GM21423 (cell line): ENCODE measurements around the gene AGO4.
"Not testable (repeated sequence)": the region's sequence is repeated elsewhere in the genome, so short reads cannot be mapped to it uniquely, and the experiment has no call there.

Source experiments
- ATAC-seq: cut with Tn5 transposase; IDR thresholded peaks from one replicate; pipeline ENCODE4 v1.9.1; 2021; ENCODE audit warnings: mild to moderate bottlenecking, moderate library complexity; ENCODE audit not compliant: unreplicated experiment

Gene AGO4

DNA sequence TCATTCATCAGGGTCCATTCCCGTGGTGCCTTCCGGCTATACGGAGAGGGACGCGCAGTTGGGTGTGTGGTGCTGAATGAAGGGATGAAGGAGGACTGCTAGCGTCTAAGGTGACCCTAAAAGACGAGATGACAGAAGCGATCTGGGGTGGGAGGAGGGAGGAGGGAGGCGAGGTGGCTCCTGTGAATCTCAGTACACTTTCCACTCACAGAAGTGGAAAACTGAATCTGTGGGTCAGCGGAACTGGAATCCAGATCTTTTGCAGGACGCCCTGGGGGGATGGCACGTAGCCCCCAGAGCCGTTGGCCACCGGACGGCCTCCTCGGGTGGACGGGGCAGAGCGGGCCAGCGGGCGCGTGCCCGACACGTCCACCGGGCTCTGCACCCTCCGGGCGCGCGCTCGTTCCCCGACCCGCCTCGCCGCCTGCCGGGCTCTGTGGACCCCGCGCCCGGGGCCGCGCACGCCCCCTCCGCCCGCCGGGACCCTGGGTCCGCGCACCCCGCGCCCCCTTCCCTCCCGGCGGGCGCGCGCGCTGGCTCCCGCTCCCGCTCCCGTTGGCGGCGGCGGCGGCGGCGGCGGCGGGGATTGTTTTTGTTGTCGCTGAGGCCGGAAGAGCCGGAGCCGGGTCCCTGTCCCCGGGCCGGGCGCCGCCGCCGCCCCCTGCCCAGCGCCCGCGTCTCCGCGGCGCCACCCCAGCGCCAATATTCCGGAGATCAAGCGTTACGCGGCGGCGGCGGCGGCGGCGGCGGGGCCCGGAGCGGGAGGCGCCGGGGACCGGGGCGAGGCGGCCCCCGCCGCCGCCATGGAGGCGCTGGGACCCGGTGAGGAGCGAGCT, at the start of gene AGO4:
Gene AGO4, plus strand, starts transcription at position 403 of the 836 bp plus-strand sequence. Its CDS starts 401 bp downstream, at position 804.
- no peak for ATAC-seq

DNA sequence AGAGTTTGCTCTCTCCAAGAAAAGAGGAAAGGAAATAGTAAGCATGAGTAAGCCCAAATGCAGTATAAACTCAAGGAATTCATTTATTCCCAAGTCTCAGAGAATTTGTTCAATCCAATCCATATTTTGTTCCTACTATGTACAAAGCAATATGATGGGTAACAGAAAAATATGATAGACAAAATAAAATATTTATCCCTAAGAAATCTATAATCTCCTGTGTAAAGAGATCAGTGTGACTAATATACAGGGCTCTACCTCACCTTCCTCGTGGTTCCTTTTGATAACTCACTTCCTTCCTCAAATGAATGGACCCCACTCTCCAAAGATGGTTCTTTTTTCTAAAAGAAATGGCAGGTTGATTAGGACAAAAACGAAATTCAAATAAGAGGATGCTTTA, 45.7 kb upstream of the AGO4 start:
- ATAC-seq = no peak

GRCh38 chr1:35763201-35763600, 44.6 kb upstream of the AGO4 start:
- ATAC-seq = no peak

DNA sequence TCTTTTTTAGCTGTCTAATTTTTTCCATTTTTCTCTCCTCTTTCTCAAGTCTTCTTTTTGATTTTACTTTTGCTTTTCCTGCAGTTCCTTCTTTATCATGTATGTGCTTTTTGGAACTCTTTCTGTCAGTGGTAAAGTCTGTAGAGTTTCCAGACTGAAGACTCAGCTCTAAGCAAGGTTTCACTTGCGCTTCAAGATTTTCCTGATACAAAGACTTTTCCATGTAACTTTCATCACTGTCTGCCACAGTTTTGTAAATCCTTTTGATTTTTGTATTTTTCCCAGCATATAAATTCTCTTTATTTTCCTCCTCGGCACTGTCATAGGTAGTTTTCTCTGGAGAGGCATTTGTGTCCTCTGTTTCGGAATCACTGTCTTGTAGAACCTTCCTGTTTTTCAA, 43.5 kb upstream of the AGO4 start:
- no peak for ATAC-seq

DNA sequence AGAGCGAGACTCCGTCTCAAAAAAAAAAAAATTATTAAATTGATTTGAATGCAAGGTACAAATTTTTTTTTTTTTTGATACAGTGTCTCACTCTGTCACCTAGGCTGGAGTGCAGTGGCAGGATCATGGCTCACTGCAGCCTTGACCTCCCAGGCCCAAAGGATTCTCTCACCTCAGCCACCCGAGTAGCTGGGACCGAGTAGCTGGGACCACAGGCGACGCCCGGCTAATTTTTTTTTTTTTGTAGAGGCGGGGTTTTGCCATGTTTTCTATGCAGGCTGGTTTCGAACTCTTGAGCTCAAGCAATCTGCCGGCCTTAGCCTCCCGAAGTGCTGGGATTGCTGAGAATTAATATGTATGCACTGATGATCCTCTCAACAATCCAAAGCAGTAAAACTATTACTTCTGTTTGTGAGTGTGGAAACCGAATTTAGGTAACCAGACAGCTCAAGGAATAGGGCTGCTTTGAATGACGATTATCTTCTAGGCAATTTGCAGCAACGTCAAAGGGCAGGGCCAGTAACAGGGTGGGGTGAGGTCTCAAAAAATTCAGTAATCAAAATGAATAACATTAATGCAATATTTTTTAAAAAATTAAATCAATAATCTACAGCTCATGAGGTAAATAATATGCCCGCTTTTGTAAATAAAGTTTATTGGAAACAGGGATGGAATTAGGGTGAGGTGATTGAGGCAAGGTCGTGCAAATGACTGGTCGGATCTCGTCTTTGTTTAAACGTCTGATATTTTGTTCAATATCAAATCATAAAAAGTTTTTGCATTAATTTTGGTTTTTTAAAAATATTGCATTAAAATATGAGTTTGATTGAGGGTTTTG, 39.2 kb upstream of the AGO4 start:
- no peak for ATAC-seq

GRCh38 chr1:35769188-35769758, 38.5 kb upstream of the AGO4 start:
- ATAC-seq = peak; percentile 78

DNA sequence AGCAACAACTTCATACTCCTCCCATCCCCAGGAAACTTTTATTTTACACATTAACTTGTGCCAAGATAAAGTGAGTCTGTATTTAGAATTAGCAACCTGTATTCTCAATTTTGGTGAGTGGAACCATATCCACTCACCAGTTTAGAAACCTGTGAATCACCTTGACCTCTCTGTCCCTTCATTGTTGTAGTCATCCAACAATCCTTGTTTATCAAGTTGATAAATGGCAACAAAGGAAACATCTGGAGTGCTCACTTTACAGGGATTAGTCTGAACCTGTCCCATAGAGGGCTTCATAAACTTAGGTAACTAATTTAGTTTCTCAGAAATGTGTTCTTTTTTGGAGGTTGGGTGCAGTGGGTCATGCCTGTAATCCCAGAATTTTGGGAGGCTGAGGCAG, 34.1 kb upstream of the AGO4 start:
- no peak for ATAC-seq

DNA sequence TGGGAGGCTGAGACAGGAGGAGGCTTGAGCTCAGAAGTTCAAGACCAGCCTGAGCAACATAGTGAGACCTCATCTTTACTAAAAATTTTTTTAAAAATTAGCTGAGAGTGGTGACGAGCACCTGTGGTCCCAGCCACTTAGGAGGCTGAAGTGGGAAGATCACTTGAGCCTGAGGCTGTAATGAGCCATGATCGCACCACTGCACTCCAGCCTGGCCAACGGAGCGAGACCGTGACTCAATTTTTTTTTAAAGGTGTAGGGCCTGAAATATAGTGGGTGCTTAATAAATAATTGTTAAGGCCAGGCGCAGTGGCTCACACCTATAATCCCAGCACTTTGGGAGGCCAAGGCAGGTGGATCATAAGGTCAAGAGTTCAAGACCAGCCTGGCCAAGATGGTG, 31.6 kb upstream of the AGO4 start:
- not testable (repeated sequence) for ATAC-seq

DNA sequence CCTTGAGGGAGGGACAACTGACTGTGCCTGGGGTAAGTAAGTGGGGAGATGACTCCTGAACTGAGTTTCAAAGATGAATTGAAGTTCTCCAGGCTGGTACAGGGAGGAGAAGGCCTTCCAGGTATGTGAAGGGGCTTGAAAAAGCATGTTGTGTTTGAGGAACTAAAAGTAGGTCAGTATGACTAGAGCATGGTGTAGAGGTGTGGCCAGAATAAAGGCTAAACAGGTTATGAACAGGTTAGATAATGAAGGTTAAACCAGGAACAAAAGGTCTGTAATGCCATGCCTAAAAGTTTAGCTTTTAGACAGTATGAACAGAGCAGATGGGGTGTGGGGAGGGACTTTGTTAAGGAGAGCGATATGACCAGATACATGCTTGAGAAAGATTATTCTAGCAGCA, 30.7 kb upstream of the AGO4 start:
- ATAC-seq = no peak

GRCh38 chr1:35783055-35783583, 24.7 kb upstream of the AGO4 start:
- no peak for ATAC-seq

DNA sequence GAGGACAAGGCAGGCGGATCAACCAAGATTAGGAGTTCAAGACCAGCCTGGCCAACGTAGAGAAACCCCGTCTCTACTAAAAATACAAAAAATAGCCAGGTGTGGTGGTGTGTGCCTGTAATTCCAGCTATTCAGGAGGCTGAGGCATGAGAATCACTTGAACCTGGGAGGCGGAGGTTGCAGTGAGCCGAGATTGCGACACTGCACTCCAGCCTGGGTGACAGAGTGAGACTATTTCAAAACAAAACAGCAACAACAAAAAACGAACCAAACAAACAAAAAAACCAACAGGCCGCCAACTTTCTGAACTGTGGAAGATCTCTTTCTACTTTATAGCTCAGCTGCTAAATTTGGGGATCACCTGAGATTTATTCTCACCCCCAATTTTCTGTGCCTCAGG, 23.5 kb upstream of the AGO4 start:
- ATAC-seq = not testable (repeated sequence)

DNA sequence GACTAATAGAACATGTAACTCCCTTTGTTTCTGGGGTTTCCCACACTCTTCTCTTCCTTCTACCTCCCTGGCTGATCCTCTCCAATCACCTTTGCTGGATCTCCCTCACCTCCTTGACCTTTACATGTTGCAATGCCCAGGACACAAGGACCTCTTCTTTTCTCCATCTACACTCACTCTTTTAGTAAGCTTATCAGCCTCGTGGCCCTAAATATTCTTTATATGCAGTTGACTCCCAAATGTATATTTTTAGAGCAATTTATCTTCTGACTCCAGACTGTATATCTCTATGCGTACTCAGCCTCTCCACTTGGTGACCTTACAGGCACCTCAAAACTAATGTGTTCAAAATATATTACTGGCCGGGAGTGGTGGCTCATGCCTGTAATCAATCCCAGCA, 19.7 kb upstream of the AGO4 start:
- no peak for ATAC-seq

DNA sequence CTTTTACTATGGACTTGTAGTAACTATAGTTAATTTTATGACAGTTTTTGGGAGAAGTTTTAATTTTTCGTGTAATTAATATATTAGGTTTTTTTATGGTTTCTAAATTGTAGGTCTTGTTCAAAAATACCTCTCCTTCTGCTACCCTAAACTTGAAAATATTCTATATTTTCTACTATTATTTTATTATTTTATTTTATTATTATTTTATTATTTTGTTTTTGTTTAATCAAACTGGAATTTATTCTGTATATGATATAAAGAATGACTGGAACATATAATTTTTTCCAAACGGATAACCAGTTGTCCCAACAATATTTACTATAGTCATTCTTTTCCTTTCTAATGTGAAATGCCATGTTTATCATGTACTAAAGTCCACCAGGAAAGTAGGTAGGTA, 17.1 kb upstream of the AGO4 start:
- ATAC-seq = no peak

- no peak for ATAC-seq
Measured at GRCh38 chr1:35795295-35795694, 12.5 kb upstream of the AGO4 start.

DNA sequence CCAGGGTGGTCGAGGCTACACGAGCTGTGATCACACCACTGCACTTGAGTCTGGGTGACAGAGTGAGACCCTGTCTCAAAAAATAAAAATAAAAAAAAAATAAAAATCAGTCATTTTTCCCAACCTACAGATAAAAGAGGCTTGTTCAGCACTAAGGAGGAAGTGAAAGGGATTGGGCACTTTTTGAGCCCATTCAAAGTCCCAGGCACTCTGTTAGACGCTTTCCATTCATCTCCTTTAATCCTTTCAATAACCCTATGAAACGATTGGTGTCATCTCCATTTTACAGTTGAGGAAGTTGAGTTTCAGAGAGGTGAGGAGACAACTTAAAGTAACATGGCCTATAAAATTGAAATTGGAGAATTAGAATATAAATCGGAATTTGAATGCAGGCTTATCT, 10.4 kb upstream of the AGO4 start:
- ATAC-seq = no peak

DNA sequence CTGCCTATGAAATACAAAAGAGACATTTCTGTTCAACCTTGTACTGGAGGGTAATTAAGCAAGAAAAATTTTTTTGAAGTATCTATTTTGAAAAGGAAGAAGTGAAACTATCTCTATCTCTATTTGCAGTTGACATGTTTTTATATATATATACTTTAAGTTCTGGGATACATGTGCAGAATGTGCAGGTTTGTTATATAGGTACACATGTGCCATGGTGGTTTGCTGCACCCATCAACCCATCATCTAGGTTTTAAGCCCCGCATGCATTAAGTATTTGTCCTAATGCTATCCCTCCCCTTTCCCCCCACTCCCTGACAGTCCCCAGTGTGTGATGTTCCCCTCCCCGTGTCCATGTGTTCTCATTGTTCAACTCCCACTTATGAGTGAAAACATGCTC, 9.8 kb upstream of the AGO4 start:
- ATAC-seq = not testable (repeated sequence)

DNA sequence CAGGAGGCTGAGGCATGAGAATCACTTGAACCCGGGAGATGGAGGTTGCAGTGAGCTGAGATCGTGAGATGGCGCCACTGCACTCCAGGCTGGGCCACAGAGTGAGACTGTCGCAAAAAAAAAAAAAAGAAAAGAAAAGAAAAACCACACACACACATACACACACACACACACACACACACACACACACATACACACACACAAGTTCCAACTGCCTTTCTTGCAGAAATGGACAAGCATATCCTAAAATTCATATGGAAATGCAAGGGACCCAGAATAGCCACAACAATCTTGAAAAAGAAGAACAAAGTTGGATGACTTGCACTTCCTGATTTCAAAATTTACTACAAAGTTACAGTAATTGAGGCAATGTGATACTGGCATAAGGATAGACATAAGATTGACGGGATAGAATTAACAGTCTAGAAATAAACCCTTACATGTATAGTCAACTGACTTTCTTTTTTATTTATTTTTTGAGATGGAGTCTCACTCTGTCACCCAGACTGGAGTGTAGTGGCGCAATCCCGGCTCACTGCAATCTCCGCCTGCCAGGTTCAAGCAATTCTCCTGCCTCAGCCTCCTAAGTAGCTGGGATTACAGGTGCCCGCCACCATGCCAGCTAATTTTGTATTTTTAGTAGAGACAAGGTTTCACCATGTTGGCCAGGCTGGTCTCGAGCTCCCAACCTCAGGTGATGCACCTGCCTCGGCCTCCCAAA, 7.5 kb upstream of the AGO4 start:
- not testable (repeated sequence) for ATAC-seq

DNA sequence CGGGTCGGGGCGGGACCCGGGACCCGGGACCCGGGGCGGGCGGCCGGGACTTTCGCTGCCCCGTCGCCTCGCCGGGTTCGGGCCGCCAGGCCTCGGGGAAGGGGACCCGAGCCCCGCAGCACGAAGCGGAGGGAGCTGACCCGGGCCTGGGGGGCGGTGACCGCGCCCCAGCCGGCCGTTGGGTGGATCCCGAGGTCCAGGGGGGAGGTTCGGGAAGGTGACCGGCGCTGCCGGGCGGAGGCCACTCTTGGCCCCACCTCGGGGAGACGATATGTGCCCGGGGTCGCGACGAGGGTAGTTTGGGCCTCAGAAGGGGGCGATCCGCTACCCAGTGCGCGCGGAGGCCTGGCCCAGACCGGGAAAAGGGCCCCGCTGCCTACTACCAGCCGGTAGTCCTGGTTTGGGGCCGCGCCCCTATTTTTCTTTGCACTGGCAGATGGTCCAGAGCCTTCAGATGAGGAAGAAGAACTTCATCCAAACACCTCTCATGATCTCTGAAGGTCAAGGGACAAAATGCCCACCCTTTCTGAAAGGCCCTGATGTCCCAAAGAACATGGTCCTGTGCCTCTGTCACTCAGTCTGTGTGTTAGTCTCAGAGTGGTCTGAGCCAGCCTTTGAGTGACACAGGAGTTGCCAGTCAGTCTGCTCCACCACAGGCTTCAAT, 766 bp downstream of the AGO4 start:
- no peak for ATAC-seq

GRCh38 chr1:35809114-35810095, 1.6 kb downstream of the AGO4 start:
- ATAC-seq = no peak
